ENCODE results near the gene TAF15.

Gene TAF15

DNA sequence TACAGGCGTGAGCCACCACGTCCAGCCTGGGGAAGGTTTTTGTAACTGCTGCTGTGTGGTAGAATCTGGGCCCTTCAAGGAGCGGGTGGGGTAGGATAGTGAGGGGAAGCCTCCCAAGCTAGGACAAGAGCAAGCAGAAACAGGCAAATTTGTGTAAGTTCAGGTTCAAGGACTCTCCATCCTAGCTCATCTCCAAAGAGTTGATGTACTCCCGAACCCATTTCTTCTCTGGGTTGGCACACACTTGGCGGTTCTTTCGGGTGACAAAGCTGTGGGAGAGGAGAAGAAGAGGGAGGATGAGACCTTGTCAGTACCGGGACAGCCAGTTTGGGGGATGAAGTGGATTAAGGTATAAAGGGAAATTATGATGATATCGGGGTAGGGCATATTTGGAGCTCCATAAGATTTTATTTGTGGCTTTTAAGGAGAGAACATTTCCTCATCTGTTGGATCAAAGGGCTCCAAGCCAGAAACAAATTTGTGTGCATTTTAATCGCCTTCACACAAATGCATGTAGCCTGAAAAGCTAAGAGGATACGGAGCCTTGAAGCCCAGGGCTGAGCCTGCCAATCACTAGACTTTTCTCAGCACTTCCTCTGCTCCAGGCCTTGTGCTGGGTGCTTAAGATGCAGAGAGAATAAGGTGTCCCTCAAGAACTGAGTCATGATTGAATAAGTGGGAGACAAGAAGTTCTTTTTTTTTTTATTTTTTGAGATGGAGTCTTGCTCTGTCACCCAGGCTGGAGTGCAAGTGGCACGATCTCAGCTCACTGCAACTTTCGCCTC lies 63.1 kb downstream of the TAF15 start:
- DNase-seq (ENCODE audit: low read depth in 2 of 2) = no peak

DNA sequence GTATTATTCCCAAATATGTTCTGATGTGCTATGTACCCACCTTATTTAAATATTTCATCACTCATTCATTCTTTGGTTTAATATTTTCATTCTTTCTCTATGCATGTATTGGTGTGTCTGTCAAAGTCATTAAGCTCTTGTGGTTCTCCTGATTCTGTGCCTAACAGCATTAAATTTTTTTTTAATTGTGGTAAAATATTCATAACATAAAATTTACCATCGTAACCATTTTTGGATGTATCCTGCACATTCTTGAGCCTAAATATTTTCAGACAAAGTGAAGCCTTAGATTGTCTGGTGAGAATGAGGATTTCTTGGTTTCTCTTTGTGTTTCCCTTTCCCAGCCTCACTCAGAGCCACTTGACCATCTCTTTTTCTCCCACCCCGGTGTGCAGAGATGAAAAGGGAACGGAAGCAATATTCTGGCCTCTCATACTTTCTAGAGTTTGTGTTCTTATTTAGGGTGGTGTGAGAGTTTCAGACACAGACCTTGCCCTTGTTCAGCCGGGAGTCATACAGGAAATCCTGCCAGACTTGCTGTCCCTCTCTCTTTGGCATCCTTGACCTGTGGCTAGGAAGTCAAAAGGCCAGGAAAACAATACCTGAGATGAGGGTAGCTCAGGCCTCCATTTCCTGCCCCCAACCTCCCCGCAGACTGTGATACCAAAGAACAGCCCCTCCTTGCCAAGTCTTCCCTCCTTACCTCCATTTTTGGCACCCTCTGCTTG lies 66.0 kb downstream of the TAF15 start:
- DNase-seq (ENCODE audit: low read depth in 2 of 2) = no peak

DNA sequence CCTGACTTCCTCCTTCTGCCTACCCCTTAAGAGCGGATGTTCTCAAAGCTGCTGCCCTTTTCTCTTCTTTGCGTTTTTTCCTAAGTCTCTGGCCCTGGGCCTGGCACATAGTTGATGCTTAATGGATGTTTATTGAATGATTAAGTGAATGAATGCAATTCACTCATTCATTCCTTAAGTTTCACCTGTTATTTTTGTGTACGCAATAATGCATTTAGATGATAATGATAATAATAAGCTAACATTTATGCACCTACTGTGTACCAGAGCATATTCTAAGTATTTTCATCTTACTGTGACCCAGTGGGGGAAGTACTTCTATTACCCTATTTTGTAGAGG lies 66.5 kb downstream of the TAF15 start:
- DNase-seq (ENCODE audit: low read depth in 2 of 2) = no peak

DNA sequence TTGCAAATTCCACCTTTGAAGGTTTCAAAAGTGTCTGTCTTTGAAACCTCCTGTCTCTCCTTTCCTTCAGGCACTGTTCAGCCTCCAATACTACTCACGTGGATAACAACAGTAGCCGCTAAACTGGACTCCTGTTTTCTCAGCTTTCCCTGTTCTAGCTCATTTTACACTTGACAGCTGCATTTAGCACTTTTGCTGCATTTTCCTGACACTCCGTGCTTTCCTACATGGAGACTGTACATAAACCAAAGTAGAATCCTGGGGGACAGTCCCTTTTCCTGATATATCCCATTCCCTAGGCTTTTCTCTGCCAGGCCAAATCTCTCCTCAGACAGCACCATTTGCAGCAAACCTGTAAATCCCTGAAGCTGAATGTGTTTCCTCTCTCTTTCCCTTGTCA lies 67.2 kb downstream of the TAF15 start:
- no peak for DNase-seq (ENCODE audit: low read depth in 2 of 2)

DNA sequence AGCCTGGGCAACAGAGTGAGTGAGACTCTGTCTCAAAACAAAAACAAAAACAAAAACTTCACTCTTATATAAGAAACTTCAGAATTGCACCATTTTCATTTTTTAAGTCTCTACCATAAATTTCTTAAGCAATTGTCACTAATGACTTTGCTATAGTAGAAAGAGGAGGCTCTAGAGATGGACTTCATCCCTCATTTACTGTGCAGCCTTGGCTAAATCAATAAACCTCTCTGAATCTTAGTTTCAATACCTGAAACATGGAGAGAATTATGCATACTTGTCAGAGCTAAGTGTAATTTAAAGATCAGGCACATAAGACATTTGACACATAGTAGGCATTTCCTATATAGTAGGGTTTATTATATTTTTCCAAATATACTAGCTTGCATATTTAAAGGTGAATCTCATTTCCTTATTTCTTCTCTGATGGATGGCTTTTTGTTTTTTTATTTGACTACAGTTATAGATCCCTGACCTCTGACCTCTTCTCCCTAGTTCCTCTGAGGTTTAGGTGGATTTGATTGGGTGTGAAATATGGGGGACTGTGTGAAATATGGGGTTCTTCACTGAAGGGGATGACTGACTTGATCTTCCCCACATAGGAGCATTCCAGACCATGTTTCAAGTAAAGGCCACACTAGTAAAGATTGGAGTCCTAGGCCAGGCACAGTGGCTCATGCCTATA lies 68.2 kb downstream of the TAF15 start:
- no peak for DNase-seq (ENCODE audit: low read depth in 2 of 2)

DNA sequence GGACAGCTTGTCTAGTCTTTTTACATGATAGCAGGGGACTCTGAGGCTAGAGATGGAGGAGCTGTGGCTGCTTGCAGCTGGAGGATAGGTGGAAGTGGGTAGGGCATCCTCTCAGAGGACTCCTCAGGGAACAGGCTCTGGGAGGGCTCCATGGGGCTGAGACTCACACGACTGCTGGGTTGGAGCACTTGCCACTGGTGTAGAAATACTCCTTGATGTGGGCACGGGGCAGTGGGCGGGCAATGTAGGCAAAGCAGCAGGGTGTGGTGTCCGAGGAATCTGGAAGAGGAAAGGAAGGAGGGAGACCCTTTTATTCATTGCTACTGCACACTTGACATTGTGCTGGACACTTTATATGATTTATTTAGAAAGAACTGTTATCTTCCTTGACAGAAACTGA lies 69.1 kb downstream of the TAF15 start:
- DNase-seq (ENCODE audit: low read depth in 2 of 2) = no peak

DNA sequence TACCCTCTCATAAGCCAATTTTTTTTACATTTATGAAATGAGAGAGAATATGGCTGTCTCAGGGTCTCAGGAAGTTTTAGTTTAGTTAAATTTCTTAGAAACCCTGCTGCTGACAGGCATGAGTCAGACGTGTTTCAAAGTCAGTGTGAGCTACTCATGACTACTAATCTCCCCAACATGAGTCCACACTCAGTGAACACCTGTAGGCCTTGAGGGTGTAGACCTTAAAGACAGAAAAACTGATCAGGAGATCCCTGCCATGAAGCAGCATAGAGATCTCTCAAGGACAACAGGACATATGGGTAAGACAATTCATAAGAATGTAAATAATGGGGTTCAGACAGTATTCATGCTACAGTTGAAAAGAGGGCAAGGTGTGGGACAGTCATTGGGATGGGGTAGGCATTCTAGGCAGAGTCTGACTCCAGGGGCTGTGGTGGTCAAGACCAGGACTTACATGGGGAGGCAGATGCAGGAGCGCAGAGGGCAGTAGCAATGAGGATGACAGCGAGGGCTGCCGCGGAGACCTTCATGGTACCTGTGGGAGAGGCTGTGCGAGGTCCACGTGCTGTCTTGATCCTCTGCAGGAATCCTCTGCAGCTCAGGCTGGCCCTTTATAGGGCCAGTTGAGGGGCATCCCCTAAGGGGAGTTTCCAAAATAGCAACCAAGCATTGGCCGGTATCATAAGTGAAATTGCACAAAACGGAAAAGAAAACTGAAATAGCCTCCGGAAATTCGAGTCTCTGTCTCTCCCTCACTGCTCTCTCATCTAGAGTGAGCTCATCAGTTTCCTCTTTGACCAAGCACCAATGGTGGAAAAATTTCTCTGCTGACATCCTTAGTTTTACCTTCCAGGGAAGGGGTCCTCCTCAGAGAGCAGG lies 70.7 kb downstream of the TAF15 start, which contains the start of gene CCL5:
CCL5 (minus strand) TSS at position 588 of the 882 bp plus-strand sequence.
- DNase-seq (ENCODE audit: low read depth in 2 of 2) = no peak

DNA sequence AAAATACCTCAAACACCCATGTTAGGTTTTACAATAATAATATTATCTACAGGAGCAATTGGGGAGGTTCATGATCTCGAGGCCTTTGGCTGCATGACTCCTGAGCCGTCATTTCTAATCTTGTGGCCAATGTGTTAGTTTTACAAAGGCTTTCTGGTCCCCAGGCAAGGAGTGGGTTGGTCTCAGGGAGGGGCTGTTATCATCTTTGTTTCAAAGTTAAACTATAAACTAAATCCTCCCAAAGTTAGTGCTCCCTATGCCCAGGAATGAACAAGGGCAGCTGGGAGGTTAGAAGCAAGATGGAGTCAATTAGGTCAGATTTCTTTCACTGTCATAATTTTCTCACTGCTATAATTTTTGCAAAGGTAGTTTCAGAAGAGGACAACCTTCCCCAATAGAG lies 80.0 kb downstream of the TAF15 start:
- no peak for DNase-seq (ENCODE audit: low read depth in 2 of 2)

DNA sequence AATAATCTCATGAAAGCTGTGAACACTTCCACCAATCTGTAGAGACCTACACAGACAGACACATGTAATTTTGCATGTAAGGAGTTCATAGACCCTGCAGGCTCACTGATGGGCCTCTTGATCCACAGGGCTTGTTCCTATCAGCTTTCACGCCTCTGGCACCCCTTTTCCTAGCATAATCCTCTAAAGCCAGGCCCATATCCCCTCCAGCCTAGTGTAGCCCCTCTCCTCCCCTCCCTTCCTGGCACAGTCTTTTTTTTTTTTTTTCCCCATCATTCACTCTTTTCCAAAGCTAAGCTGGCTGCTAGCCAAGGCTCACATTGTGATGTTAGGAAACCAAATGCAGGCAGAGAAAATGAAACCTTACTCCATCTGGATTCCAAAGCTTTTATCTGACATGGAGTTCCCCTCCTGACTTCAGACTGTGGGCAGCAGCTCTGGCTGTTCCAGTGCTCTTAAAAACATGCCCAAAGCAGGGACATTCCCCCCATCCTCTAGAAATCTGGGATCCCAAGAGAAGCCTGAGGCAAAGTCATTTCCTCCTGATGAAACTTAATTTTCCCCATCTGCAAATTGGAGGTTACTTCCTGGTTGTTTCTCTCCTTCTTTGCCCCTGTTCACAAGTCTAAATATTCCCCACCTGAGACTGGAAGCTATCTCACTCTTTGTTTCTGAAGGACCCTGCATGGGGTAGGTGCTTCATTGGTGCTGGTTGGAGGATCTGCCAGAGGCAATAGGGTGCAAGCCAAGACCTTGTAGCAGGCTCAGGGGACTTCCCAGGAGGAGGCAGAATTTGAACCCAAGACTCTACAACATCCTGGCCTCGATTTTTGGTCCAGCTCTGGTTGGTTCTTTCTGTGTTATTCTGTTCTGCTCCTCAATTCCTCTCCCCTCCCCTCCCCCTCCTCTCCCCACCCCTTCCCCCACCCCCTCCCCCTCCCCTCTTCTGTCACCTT lies 80.8 kb downstream of the TAF15 start:
- peak; percentile 35 to 45 for DNase-seq (ENCODE audit: low read depth in 2 of 2)

DNA sequence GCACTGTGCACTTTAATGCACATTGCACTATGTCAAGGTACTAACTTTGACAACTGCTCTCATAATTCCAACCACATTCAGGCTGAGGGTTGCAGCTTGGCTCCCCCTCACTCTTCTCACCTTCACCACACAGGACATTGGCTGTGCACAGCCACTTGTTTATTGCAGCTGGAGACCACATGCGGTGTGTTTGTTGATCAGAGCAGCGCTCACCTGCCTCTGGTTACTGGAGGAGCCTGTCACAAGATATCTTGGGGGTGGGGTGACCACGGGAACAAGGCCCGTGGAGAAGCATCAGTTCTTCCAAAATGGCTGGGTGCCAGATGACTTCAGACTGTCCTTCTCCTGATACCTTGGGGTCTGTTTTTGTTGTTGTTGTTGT lies 81.5 kb downstream of the TAF15 start:
- no peak for DNase-seq (ENCODE audit: low read depth in 2 of 2)

DNA sequence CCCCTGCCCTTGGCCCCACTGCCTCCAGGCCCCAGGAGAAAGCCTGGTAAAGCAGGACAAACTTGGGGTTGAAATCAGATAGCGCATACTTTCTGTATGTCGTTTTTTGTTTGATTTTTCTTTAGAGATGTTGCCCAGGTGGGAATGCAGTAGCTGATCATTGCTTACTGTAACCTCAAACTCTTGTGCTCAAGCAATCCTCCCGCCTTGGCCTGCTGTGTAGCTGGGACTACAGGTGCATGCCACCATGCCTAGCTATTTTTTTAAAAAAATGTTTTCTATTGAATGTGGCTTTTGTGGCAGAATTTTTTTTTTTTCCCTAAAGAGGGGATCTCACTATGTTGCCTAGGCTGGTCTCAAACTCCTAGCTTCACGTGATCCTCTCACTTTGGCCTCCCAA lies 82.0 kb downstream of the TAF15 start:
- DNase-seq (ENCODE audit: low read depth in 2 of 2) = no peak

DNA sequence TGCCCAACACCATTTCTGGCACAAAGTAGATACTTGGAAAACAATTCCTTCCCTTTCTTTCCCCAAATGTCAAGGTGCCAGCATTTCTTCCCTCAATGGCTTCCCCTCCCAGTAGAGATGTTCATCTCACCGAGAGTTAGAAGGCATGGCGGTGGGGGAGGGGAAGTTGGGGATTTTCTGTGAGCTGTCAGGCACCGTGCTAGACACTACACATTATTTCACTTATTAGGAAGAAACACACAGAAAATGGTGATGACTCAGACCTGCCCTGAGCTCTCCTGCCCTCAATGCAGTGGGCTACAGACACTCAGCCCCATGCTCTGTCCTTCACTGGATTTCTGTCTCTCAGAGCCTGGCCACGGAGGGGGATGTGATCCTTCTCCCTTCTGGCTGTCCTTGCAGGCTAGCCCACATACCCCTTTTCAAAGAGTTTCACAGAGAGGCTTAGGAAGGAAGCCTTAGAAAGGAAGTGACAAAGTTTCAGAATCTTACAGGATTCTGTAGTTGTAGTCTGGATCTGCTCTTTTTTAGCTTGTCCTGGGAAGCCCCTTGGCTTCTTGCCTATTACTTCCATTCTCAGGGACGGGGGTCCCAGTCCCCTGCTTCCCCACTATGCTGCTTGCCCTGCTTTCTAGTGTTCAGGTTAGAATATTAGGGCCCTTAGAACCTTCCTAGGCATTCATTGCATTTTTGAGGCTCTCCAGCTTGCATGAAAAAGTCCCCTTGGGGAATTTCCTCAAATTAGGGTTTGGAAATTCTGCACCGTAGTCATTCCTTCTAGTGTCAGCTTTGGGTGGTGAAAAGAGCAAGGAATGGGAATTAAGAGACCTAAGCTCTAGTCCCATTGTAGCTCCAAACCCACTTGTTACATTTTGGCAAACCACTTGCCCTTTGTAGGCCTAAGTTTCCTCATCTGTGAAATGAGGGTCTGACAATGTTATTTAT lies 83.1 kb downstream of the TAF15 start:
- no peak for DNase-seq (ENCODE audit: low read depth in 2 of 2)

DNA sequence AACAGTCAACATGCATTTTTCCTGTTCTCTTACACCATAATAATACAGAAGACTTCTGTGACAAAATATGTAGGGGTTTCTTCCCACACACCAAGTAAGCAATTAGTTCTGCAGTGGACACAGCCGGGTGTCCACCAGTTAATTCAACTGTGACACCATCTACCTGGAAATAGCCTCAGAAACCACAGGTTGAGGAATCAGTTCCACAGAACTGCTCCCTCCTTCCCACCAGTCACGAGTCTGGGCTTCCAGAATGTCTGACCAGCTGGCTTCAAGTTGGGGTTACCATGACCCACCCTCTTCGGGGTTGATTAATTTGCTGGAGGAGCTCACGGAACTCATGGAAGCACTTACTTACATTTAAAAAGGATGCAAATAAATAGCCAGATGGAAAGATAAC lies 84.5 kb downstream of the TAF15 start:
- DNase-seq (ENCODE audit: low read depth in 2 of 2) = no peak

DNA sequence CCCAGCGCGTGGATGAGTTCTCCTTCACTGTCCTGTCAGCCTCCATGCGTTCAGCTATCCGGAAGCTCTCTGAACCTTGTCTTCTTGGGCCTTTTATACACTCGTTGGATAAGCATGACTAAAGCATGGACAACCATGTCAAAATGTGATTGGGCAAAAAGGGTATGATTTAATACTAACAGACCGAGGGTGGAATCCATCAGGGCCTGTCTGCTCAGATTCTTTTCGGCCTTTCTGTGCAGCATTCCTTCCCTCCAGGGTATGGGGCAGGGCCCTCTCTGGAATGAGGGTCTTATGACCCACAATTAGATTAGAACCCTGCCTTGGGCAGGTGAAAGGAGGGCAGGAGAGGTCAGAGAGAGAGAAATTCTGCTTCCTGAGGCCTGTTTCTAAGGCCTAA lies 84.9 kb downstream of the TAF15 start:
- no peak for DNase-seq (ENCODE audit: low read depth in 2 of 2)

DNA sequence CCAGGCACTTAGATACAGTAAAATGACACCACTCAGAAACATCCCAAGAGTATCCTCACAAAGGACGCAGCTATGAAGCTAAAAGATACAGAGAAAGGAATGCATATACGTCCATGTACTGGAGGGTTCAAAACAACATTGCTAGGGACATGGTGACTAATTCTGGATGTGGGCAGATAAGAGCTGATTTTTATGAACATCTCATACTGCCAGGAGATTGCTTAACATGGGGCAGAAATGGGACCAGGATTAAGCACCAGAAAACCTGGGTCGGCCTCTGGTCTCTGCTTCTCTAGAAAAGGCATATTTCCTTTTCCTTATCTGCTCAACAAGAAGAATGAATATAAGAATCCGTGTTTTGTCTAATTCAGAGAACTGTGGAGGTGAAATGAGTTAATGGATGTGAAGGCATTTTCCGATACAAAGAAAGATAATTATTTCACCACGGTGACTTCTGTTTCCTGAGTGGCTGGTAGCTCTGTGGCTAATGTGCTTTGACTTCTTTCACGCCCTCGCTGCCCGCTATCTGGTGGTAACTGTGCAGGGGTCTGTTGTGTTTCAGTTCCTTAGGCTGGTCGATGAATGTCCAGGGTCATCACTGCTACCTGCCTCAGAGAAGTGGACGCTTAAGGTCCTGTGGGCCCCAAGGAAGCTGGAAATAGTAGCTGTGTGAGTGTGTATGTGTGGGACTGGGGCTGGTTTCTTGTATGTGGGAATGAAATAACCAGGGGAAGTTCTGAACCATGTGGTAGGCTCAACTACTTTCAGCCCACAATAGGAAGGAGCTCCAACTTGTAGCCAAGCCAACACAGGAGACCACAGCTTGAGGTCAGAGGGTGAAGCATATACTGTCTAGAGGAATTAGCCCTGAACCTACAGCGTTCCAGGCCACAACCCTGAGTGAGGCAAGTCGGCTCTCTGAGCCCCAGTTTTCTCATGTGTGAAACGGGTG lies 86.6 kb downstream of the TAF15 start:
- no peak for DNase-seq (ENCODE audit: low read depth in 2 of 2)
